Measurements from ENCODE around the gene FCRL3. TPM values are rescaled to one million over a fixed set of nuclear protein-coding genes. Genes with fewer than 3 reads are reported as not detected.

FCRL3 gene
- total RNA-seq, 1 donor from 2014 or later: not detected

DNA sequence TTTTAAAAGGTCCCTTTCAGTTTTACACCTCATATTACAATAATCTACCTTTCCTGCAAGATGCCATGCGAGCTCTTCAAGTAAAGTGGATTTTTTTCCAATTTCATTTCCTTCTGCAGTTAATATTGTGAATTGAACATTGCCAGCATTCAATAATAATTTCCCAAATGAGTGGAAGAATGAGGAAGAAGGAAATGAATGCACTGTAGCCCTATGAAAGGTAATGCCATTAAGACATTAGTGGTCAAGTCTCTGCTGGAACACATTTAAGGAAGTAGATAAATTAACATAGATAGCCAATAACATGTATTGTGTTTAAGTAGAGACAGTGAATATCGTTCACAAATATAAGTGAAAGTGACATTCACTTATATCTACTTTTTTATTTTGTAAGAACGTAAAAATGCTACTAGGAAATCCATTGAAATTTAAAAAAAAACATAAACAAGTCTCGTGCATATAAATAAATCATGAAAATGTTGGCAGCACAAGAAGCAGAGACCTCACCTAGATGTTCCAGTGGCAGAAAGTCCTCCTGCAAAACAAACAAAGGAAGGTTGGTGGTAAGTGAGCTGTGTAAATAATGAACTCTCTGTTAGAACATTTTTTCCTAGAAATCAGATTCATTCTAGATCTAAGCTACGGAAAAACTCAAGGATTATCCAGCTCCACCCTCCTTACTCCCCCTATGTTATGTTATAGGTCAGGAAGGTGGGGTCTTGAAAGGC is 17.7 kb downstream of the FCRL3 start:
- no peaks in the 10 kb centered on the region for H3K9me3 Mint-ChIP-seq (ENCODE audit: low read depth)
- TF ChIP-seq, protein P1, sequence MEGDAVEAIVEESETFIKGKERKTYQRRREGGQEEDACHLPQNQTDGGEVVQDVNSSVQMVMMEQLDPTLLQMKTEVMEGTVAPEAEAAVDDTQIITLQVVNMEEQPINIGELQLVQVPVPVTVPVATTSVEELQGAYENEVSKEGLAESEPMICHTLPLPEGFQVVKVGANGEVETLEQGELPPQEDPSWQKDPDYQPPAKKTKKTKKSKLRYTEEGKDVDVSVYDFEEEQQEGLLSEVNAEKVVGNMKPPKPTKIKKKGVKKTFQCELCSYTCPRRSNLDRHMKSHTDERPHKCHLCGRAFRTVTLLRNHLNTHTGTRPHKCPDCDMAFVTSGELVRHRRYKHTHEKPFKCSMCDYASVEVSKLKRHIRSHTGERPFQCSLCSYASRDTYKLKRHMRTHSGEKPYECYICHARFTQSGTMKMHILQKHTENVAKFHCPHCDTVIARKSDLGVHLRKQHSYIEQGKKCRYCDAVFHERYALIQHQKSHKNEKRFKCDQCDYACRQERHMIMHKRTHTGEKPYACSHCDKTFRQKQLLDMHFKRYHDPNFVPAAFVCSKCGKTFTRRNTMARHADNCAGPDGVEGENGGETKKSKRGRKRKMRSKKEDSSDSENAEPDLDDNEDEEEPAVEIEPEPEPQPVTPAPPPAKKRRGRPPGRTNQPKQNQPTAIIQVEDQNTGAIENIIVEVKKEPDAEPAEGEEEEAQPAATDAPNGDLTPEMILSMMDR (IDR thresholded peaks at IDR 0.05; ENCODE audit: unreplicated experiment): no peak
- no peak overlapping the region for H3K27ac Mint-ChIP-seq

DNA sequence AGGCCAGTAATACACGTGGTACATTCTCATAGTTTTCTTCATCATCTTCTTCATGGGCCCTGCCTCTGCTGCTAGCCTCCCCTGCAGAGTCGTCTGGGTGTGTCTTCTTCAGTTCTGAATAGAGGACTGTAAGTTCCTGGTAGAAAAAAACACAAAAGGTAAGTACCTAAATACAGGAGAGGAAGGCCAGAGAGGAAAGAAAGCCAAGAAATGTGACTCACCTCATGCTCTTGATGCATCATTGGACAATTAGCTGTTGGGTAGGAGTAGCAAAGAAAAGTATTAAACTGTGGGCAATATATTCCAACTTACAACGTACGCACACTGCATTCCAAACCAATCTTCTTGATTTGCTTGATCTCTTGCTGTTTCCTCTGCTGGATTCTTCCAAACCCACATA is 21.8 kb downstream of the FCRL3 start:
- DNase-seq (ENCODE audit: low spot score, unreplicated experiment): no peak
- TF ChIP-seq, protein P1 (IDR thresholded peaks at IDR 0.05; ENCODE audit: unreplicated experiment): no peak
- Mint-ChIP-seq H3K27me3 (no peaks in the 10 kb centered on the region), H3K4me3 (ENCODE audit: low read depth) (no peak overlapping the region), H3K9me3 (ENCODE audit: low read depth) (peaks cover 6% of the 10 kb centered on the region), H3K36me3 (ENCODE audit: insufficient read depth) (no peaks in the 10 kb centered on the region), H3K27ac (no peak overlapping the region), H3K4me1 (ENCODE audit: low read depth) (no peaks in the 10 kb centered on the region)

More for the DNA sequence above, 17.7 kb downstream of the FCRL3 start:
- Mint-ChIP-seq H3K36me3 (ENCODE audit: insufficient read depth) (no peaks in the 10 kb centered on the region), H3K4me1 (ENCODE audit: low read depth) (no peaks in the 10 kb centered on the region), H3K27me3 (no peaks in the 10 kb centered on the region), H3K4me3 (ENCODE audit: low read depth) (no peak overlapping the region)
- no peak for DNase-seq (ENCODE audit: low spot score, unreplicated experiment)

DNA sequence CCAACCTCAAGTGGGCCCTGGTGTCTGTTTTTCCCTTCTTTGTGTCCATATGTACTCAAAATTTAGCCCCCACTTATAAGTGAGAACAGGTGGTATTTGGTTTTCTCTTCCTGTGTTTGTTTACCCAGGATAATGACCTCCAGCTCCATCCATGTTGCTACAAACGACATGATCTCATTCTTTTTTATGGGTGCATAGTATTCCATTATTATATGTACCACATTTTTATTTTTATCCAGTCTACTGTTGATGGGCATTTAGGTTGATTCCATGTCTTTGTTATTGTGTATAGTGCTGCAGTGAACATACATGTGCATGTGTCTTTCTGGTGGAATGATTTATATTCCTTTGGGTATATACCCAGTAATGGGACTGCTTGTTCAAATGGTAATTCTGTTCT is 27.6 kb downstream of the FCRL3 start:
- DNase-seq (ENCODE audit: low spot score, unreplicated experiment): no peak
- Mint-ChIP-seq H3K36me3 (ENCODE audit: insufficient read depth) (no peaks in the 10 kb centered on the region), H3K4me3 (ENCODE audit: low read depth) (no peak overlapping the region)

DNA sequence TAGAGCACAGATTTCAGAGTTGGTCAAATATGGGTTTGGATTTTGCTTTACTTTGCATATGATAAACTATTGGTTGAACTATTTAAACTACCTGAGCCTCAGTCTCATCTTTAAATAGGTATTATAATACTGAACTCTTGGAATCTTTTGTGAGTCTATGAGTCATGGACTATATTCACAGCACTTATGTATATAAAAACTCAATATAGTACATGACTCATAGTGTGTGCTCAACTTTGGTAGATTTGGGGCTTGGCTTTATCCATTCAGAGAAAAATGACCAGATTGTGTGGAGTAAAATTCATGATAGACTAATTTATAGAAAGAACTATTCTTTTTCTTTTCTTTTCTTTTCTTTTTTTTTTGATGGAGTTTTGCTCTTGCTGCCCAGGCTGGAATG is 28.7 kb downstream of the FCRL3 start:
- no peaks in the 10 kb centered on the region for H3K36me3 Mint-ChIP-seq (ENCODE audit: insufficient read depth)
- no peak overlapping the region for H3K4me3 Mint-ChIP-seq (ENCODE audit: low read depth)
- peaks cover 21% of the 10 kb centered on the region for H3K9me3 Mint-ChIP-seq (ENCODE audit: low read depth)
- H3K4me1 Mint-ChIP-seq (ENCODE audit: low read depth): no peaks in the 10 kb centered on the region
- no peaks in the 10 kb centered on the region for H3K27me3 Mint-ChIP-seq
- no peak overlapping the region for H3K27ac Mint-ChIP-seq
- no peak for DNase-seq (ENCODE audit: low spot score, unreplicated experiment)
- TF ChIP-seq, protein P1 (IDR thresholded peaks at IDR 0.05; ENCODE audit: unreplicated experiment): no peak

More for the DNA sequence above, 27.6 kb downstream of the FCRL3 start:
- no peak overlapping the region for H3K27ac Mint-ChIP-seq
- H3K27me3 Mint-ChIP-seq: no peaks in the 10 kb centered on the region
- no peaks in the 10 kb centered on the region for H3K4me1 Mint-ChIP-seq (ENCODE audit: low read depth)
- TF ChIP-seq, protein P1 (IDR thresholded peaks at IDR 0.05; ENCODE audit: unreplicated experiment): no peak
- H3K9me3 Mint-ChIP-seq (ENCODE audit: low read depth): peaks cover 17% of the 10 kb centered on the region

DNA sequence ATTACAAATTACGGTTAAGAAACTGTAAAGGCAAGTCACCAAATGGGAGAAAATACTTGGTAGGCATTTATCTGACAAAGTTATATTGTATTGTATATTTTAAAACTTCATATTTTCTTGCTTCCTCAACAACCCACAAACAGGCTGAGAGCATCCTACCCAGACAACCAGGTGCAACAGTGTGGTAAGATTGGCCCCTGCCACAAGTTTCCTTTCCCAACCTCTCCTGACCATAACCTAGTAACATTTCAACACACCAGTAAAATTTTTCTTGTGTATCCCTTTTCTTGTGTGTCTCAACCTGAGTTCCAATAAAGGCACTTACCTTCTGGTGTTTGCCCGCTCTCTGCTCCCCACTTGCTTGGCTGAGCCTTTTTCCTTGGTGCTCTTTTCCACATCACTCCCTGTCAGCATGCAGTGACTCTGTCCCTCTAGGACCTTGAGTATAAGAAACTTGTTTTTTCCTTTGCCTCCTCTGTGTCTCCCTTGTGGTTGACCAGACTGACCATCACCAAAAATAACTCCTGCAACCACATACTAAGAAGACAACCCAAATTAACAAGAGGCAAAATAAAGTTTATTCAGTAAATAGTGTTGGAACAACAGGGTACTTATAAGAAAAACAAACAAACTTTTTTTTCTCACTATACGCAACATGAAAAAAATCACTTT is 40.9 kb downstream of the FCRL3 start:
- no peak overlapping the region for H3K27ac Mint-ChIP-seq
- no peaks in the 10 kb centered on the region for H3K4me1 Mint-ChIP-seq (ENCODE audit: low read depth)
- DNase-seq (ENCODE audit: low spot score, unreplicated experiment): no peak
- TF ChIP-seq, protein P1 (IDR thresholded peaks at IDR 0.05; ENCODE audit: unreplicated experiment): no peak
- no peak overlapping the region for H3K4me3 Mint-ChIP-seq (ENCODE audit: low read depth)
- no peaks in the 10 kb centered on the region for H3K36me3 Mint-ChIP-seq (ENCODE audit: insufficient read depth)
- no peaks in the 10 kb centered on the region for H3K9me3 Mint-ChIP-seq (ENCODE audit: low read depth)
- no peaks in the 10 kb centered on the region for H3K27me3 Mint-ChIP-seq
